Erythroblast (primary cell): ENCODE measurements around the gene PRR12.

Experiments
- DNase-seq, 2 experiments: peaks; one replicate each; lab custom pipeline; 2025; lab: John Stamatoyannopoulos, UW
- GATA1 ChIP-seq: IDR thresholded peaks from 2 replicates; pipeline ENCODE4 v1.6.1; 2011; ENCODE audit warnings: low read depth, mild to moderate bottlenecking, control low read depth, low read length, moderate library complexity
- POLR2A ChIP-seq: IDR thresholded peaks from 2 replicates; pipeline ENCODE4 v1.6.1; 2011; ENCODE audit warnings: mild to moderate bottlenecking, low read length

The PRR12 gene, protein sequence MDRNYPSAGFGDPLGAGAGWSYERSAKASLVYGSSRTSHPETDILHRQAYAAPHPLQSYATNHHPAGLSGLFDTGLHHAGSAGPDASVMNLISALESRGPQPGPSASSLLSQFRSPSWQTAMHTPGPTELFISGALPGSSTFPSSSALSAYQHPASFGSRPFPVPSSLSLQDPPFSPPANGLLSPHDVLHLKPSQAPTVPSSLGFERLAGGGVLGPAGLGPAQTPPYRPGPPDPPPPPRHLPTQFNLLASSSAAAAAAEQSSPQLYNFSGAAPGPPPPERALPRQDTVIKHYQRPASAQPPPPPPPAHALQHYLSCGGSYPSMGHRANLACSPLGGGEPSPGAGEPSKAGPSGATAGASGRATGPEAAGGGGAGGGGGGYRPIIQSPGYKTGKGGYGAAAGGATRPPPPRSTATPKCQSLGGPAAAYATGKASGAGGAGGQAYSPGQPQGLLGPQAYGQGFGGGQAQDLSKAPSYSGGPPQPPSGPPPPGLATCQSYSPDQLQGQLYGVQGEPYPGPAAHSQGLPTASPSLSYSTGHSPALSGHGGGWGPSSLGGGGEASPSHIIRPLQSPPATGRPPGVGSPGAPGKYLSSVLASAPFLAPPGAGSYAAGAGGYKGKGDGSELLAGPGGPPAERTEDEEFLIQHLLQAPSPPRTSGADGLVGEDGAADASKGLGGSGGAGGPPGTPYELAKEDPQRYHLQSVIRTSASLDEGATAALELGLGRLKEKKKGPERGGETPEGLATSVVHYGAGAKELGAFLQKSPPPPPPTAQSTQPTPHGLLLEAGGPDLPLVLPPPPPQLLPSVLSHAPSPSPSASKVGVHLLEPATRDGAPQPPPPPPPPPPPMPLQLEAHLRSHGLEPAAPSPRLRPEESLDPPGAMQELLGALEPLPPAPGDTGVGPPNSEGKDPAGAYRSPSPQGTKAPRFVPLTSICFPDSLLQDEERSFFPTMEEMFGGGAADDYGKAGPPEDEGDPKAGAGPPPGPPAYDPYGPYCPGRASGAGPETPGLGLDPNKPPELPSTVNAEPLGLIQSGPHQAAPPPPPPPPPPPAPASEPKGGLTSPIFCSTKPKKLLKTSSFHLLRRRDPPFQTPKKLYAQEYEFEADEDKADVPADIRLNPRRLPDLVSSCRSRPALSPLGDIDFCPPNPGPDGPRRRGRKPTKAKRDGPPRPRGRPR (N-terminal part only)

DNA sequence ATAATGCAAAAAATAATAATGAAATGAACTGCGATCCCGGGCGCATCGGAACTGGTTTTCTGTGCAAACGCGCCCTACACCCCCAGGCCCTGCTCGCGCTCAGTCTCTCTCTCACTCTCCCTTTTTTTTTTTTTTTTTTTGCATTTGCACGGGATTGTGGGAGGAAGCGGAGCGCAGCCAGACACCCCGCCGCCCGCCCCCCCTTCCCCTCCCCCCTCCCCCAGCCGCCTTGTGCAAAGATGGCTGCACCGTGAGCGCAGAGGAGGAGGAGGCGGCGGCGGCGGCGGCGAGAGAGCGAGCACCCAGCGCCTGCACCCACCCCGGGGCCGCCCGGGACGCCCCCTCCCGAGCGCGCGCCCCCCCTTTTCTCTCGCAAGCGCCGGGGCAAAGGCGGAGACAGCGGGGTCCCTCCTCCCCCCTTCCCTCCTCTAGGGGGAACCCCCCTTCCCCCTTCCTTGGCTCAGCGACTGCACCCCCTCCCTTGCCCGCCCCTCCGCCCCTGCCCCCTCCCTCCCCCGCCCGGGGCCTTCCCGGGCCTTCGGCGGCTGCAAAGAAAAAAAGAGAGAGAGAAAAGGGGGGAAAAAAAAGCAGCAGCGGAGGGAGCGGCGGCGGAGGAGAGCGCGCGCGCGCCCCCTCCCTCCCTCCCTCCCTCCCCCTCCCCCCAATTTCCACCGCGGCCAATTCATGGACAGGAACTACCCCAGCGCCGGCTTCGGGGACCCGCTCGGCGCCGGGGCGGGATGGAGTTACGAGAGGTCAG lies at the start of gene PRR12:
PRR12 (plus strand) TSS at position 212 of the 760 bp plus-strand sequence; CDS start at position 685, 473 bp downstream.
- no peak for TF ChIP-seq POLR2A
- DNase-seq: peak; percentile 81 to 87

DNA sequence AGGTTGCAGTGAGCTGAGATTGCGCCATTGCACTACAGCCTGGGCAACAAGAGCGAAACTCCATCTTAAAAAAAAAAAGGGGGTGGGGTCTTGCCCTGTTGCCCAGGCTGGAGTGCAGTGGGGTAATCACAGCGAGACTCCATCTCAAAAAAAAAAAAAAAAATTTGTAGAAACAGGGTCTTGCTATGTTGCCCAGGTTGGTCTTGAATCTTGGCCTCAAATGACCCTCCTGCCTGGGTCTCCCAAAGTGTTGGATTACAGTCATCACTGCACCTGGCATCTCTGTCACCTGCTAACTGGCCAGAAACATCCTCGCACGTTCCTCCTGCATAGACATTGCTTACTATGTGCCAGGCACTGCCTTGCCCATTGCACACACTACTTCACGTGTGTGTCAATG lies 49.1 kb upstream of the PRR12 start:
- no peak for TF ChIP-seq GATA1
- TF ChIP-seq POLR2A: no peak
- no peak for DNase-seq

DNA sequence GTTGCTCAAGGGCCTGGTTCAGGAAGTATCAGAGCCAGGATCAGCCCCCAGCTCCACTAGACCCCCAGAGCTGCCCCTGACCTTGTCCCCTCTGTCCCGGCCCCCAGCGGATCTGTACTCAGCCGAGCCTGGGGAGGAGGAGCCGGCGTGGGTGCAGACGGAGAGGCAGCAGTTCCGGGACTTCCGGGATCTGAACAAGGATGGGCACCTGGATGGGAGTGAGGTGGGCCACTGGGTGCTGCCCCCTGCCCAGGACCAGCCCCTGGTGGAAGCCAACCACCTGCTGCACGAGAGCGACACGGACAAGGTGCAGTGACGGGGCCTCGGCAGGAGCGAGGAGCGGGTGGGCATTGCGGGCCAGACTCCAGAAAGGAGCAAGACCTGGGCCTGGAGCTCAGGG lies 48.5 kb upstream of the PRR12 start:
- no peak for TF ChIP-seq GATA1
- no peak for TF ChIP-seq POLR2A
- DNase-seq: no peak

DNA sequence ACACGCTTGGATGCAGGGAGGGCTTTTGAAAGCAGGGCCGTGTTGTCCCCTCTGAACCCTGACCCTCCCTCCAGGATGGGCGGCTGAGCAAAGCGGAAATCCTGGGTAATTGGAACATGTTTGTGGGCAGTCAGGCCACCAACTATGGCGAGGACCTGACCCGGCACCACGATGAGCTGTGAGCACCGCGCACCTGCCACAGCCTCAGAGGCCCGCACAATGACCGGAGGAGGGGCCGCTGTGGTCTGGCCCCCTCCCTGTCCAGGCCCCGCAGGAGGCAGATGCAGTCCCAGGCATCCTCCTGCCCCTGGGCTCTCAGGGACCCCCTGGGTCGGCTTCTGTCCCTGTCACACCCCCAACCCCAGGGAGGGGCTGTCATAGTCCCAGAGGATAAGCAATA lies 48.0 kb upstream of the PRR12 start:
- DNase-seq: no peak
- TF ChIP-seq POLR2A (no peak), GATA1 (no peak)

DNA sequence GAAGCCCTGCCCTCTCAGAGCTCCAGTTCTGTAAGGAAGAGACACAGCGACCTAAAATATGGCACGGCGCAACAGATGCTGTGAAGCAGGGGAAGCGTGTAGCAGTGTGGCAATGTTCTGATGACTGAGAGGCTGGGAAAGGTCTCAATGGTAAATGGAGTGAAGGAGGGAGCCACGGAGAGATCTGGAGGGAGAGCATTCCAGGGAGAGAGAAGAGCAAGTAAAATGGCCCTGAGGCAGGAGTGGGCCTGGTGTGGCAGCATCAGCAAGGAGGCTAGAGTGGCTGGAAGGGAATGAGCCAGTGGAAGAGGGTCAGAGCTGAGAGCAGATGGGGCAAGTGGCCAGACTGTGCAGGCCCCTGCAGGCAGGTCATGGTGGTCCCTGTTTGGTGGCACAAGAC lies 46.8 kb upstream of the PRR12 start:
- DNase-seq: no peak
- TF ChIP-seq POLR2A (no peak), GATA1 (no peak)

DNA sequence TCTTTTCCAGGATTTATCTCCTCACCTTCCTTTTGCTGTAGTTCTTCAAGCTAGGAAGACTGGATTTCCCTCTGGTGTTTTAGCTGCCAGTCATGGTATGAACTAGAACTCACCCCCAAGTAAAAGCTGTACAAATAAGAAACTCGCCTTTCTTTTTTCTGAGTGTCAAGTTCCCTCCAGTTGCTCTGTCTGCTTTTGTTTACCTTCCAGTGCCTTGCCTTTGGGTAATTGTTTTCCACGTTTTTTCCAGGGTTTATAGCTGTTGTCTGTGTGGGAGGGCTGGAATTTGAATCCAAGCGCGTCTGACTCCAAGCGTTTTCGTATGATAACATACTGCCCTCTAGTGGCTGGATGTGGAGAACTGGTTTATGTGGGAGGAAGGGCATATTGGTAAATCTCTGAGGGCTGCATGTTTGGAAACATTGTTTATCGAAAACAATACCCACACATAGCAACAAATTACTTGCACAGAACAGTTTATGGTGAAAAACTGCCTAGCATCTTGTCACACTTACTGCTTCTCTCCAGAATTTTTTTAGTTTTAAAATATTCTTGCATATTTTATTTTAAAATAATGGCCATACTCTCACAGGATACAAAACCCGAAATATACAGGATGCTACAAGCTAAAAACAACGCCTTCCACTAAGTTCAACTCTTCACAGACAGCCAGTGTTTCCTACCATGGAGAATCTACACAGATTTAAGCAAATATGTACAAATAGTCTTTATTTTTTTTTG lies 44.0 kb upstream of the PRR12 start:
- no peak for TF ChIP-seq GATA1
- TF ChIP-seq POLR2A: no peak
- peak; percentile 76 to 90 for DNase-seq

DNA sequence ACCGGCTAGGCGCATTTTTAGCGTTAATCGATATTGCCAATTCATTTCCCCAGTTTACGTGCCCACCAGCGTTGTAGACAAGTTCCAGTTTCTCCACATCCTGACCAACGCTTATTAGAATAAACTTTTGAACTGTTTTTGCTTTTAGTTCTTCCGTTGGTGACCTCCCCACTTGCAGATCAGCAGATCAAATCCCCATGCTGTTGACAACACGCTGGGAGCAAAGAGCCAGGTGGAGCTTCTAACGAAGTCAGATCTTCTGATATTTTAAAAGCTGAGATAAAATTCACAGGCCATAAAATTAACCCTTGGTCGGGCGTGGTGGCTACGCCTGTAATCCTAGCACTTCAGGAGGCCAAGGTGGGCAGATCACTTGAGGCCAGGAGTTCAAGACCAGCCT lies 41.9 kb upstream of the PRR12 start:
- no peak for DNase-seq

DNA sequence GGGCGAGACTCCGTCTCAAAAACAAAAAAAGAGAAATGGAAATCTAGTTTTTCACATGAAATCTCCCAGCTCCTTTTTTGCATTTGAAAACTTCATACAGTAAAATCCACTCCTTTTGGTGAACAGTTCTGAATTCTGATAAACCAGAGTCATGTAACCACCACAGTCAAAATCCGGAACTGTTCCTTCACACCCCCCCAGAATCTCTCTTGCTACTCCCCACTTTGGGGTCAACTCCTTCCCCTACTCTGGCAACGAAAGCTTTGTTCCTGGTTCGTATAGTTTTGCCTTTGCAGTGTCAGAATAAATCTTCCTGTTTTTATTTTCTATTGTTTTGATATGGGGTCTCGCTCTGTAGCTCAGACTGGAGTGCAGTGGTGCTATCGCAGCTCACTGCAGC lies 39.5 kb upstream of the PRR12 start:
- TF ChIP-seq POLR2A (no peak), GATA1 (no peak)
- no peak for DNase-seq

More for the DNA sequence above, 41.9 kb upstream of the PRR12 start:
- TF ChIP-seq GATA1 (no peak), POLR2A (no peak)

DNA sequence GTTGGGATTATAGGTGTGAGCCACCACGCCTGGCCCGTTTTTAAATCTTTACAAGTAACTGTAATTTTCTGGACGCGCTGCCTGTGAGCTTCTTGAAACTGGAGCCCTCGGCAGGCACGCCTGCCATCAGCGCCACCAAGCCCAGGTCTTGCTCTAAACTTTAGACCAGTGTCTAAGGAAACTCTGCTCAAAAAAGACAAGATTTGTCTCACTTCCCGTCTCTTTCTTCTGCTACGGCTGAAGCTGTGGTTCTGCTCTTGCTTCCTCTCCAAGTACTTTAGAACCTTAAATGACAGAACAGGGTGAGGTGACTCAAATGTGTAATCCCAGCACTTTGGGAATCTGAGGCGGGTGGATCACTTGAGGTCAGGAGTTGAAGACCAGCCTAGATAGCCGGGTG lies 38.2 kb upstream of the PRR12 start:
- no peak for DNase-seq
- no peak for TF ChIP-seq POLR2A
- TF ChIP-seq GATA1: no peak

DNA sequence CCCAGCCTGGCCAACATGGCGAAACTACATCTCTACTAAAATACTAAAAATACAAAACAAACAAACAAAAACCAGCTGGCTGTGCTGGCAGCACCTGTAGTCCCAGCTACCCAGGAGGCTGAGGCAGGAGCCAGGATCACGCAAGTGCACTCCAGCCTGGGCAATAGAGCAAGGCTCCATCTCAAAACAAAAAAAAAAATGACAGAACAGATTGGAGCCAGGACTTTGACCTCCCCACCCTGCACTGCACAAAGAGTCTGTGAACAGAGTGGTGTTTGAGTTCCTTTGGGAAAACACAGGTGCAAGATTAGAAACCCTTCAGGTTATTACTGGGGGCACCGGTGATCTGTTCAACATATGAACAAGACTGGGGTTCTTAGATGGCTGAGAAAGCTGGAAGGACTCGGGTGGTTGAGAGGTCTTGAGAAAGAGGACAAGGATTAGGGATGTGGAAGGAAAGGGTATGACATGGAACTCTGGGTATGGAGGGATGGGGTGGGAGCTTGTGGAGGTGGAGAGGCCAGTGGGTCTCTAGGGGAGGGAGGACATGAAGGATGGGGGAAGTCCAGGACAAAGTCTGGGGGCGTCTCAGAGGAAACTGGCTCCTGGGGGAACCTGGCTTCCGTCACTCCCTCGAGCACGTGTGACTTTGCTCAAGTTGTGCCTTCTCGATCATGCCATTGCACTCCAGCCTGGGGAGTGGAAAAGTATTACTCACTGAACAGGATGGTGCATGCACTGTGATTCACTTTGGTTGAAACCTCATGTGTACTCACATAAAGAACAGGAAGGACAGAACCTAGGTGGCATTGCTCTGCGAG lies 37.3 kb upstream of the PRR12 start:
- TF ChIP-seq GATA1 (no peak), POLR2A (no peak)
- DNase-seq: no peak

DNA sequence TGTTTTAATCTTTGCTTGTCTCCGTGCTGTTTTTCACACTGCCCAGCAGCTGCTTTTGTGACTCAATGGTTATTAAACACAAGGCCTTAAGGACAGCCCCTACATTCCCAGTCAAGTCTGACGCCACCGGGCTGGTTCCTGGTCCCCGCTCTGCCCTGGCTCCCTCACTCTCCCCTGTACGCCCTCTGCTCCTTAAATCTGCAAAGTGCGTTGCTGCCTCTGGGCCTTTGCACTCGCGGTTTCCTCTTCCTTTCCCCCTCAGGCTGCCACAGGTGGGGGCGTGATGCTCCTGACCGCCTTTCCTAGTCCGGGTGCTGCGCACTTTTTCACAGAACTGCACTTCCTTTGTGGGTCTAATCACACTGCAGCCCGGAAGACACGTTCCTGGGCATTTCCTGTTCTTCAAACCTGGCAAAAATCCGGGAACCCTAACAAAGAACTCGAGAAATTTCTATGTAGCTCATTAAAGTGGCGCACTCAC lies 36.2 kb upstream of the PRR12 start:
- TF ChIP-seq POLR2A (no peak), GATA1 (no peak)
- DNase-seq: no peak
